Measurements from ENCODE around the gene SERPINB10.

Gene SERPINB10

DNA sequence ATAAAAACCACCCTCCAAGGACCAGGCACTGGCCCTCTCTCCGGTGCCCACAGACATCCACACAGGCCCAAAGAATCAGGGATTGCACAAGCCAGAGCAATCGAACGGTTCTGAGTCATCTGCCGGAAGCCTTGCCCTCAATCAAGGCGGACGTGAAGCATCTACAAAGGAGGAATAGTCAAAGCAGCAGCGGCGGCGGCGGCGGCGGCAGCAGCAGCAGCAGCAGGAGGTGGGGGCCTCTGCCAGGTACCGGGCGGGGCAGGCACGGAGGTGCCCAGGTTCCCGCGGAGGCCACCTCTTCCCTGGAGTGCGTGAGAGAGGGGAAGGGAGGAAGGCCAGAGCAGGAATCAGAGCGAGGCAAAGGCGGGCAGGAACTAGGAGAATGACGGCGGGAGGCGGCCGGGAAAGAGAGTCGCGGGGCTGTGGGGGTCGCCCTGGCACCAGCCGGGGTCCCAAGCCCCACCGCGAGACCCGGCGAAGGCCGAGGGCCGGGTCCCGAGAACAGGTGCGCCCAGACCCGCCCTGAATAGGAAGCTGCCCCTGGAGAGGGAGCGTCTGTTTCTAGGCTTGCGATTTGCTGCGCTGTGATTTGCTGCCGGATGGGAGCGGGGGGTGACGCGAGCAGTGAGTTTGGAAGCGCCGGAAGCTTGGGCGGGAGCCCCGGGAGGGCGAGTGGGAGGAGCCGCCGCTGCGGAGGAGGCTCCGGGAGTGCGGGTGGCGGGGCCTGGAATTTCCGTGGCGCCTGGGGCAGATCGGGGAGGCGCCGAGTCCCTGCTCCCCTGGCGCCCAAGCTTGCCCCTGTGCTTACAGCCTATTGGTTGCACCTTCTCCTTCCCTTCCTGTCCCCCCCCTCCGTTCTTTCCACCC, 62.4 kb downstream of the SERPINB10 start, which contains the start of gene SERPINB8:
TSS of gene SERPINB8 (plus strand) at position 140 of the 867 bp plus-strand sequence. CDS start 8,228 bp downstream, outside the sequence.
- H3K36me3 ChIP-seq (ENCODE audit: control insufficient read depth, insufficient read depth, low read length) = no peaks in the 10 kb centered on the region
- peak within 1 kb of the TSS; percentile 94 for H3K27ac ChIP-seq (ENCODE audit: low read depth, low read length)
- H3K4me3 ChIP-seq (ENCODE audit: low read depth, low read length) = peak within 1 kb of the TSS; percentile 89

GRCh38 chr18:63970809-63971205, 63.0 kb downstream of the SERPINB10 start:
- Histone ChIP-seq H3K27me3 (ENCODE audit: control insufficient read depth, insufficient read depth, low read length) (peaks cover 61% of the 10 kb centered on the region), H3K9ac (ENCODE audit: low read depth, low read length) (peak overlapping the region; percentile 72), H3K4me3 (ENCODE audit: low read depth, low read length) (peak overlapping the region; percentile 89), H3K27ac (ENCODE audit: low read depth, low read length) (peak overlapping the region; percentile 94), H3K36me3 (ENCODE audit: control insufficient read depth, insufficient read depth, low read length) (no peaks in the 10 kb centered on the region), H3K9me3 (ENCODE audit: control insufficient read depth, insufficient read depth, low read length) (no peaks in the 10 kb centered on the region), H3K4me1 (ENCODE audit: control insufficient read depth, insufficient read depth, low read length) (peaks cover 12% of the 10 kb centered on the region)

More for the DNA sequence above, 62.4 kb downstream of the SERPINB10 start, which contains the start of gene SERPINB8:
- Histone ChIP-seq H3K27me3 (ENCODE audit: control insufficient read depth, insufficient read depth, low read length) (peaks cover 61% of the 10 kb centered on the region), H3K9me3 (ENCODE audit: control insufficient read depth, insufficient read depth, low read length) (no peaks in the 10 kb centered on the region), H3K4me1 (ENCODE audit: control insufficient read depth, insufficient read depth, low read length) (peaks cover 12% of the 10 kb centered on the region), H3K9ac (ENCODE audit: low read depth, low read length) (peak within 1 kb of the TSS; percentile 87)

GRCh38 chr18:63971320-63972001, 63.7 kb downstream of the SERPINB10 start:
- no peaks in the 10 kb centered on the region for H3K9me3 ChIP-seq (ENCODE audit: control insufficient read depth, insufficient read depth, low read length)
- peak overlapping the region; percentile 89 for H3K4me3 ChIP-seq (ENCODE audit: low read depth, low read length)
- peaks cover 12% of the 10 kb centered on the region for H3K4me1 ChIP-seq (ENCODE audit: control insufficient read depth, insufficient read depth, low read length)
- H3K27me3 ChIP-seq (ENCODE audit: control insufficient read depth, insufficient read depth, low read length) = peaks cover 61% of the 10 kb centered on the region
- no peaks in the 10 kb centered on the region for H3K36me3 ChIP-seq (ENCODE audit: control insufficient read depth, insufficient read depth, low read length)
- peak overlapping the region; percentile 72 for H3K9ac ChIP-seq (ENCODE audit: low read depth, low read length)
- H3K27ac ChIP-seq (ENCODE audit: low read depth, low read length) = peak overlapping the region; percentile 94

- no peaks in the 10 kb centered on the region for H3K36me3 ChIP-seq (ENCODE audit: control insufficient read depth, insufficient read depth, low read length)
- no peaks in the 10 kb centered on the region for H3K9me3 ChIP-seq (ENCODE audit: control insufficient read depth, insufficient read depth, low read length)
- H3K4me3 ChIP-seq (ENCODE audit: low read depth, low read length) = no peak overlapping the region
- no peak overlapping the region for H3K27ac ChIP-seq (ENCODE audit: low read depth, low read length)
- peaks cover 12% of the 10 kb centered on the region for H3K4me1 ChIP-seq (ENCODE audit: control insufficient read depth, insufficient read depth, low read length)
- no peak overlapping the region for H3K9ac ChIP-seq (ENCODE audit: low read depth, low read length)
- peaks cover 63% of the 10 kb centered on the region for H3K27me3 ChIP-seq (ENCODE audit: control insufficient read depth, insufficient read depth, low read length)
These were observed 64.2 kb downstream of the SERPINB10 start for GRCh38 chr18:63972002-63972376.

- no peak overlapping the region for H3K9ac ChIP-seq (ENCODE audit: low read depth, low read length)
- H3K27ac ChIP-seq (ENCODE audit: low read depth, low read length) = no peak overlapping the region
- 0 out of 2 replicates have a peak, but pooled peaks cover 6% of the 10 kb centered on the region for H3K4me1 ChIP-seq (ENCODE audit: control insufficient read depth, insufficient read depth, low read length)
- H3K27me3 ChIP-seq (ENCODE audit: control insufficient read depth, insufficient read depth, low read length) = peaks cover 74% of the 10 kb centered on the region
- no peaks in the 10 kb centered on the region for H3K36me3 ChIP-seq (ENCODE audit: control insufficient read depth, insufficient read depth, low read length)
- H3K4me3 ChIP-seq (ENCODE audit: low read depth, low read length) = no peak overlapping the region
- no peaks in the 10 kb centered on the region for H3K9me3 ChIP-seq (ENCODE audit: control insufficient read depth, insufficient read depth, low read length)
These were observed 67.2 kb downstream of the SERPINB10 start for GRCh38 chr18:63974991-63975390.

GRCh38 chr18:63975628-63976027, 67.9 kb downstream of the SERPINB10 start:
- no peaks in the 10 kb centered on the region for H3K36me3 ChIP-seq (ENCODE audit: control insufficient read depth, insufficient read depth, low read length)
- 0 out of 2 replicates have a peak, but pooled peaks cover 6% of the 10 kb centered on the region for H3K4me1 ChIP-seq (ENCODE audit: control insufficient read depth, insufficient read depth, low read length)
- H3K9ac ChIP-seq (ENCODE audit: low read depth, low read length) = no peak overlapping the region
- H3K4me3 ChIP-seq (ENCODE audit: low read depth, low read length) = no peak overlapping the region
- H3K27me3 ChIP-seq (ENCODE audit: control insufficient read depth, insufficient read depth, low read length) = peaks cover 77% of the 10 kb centered on the region
- H3K9me3 ChIP-seq (ENCODE audit: control insufficient read depth, insufficient read depth, low read length) = no peaks in the 10 kb centered on the region
- no peak overlapping the region for H3K27ac ChIP-seq (ENCODE audit: low read depth, low read length)

DNA sequence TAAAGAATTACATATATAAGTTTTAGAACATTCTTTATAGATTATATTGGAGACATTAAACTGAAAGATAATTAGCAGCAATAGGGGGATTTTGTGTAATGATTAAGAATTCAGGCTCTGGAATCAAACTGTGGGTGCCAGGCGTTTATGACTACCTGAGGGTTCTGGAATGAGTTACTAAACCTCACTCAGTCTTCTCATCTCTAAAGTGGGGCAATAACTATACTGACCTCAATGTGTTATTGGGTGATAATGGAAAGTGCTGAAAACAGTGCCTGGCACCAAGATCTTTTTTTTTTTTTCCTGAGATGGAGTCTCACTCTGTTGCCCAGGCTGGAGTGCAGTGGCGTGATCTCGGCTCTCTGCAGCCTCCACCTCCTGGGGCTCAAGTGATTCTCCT, 69.3 kb downstream of the SERPINB10 start:
- H3K9me3 ChIP-seq (ENCODE audit: control insufficient read depth, insufficient read depth, low read length) = no peaks in the 10 kb centered on the region
- H3K27ac ChIP-seq (ENCODE audit: low read depth, low read length) = no peak overlapping the region
- H3K36me3 ChIP-seq (ENCODE audit: control insufficient read depth, insufficient read depth, low read length) = no peaks in the 10 kb centered on the region
- H3K9ac ChIP-seq (ENCODE audit: low read depth, low read length) = no peak overlapping the region
- no peak overlapping the region for H3K4me3 ChIP-seq (ENCODE audit: low read depth, low read length)
- peaks cover 66% of the 10 kb centered on the region for H3K27me3 ChIP-seq (ENCODE audit: control insufficient read depth, insufficient read depth, low read length)
- no peaks in the 10 kb centered on the region for H3K4me1 ChIP-seq (ENCODE audit: control insufficient read depth, insufficient read depth, low read length)

GRCh38 chr18:63979409-63979920, 71.7 kb downstream of the SERPINB10 start:
- no peak overlapping the region for H3K9ac ChIP-seq (ENCODE audit: low read depth, low read length)
- no peak overlapping the region for H3K27ac ChIP-seq (ENCODE audit: low read depth, low read length)
- peaks cover 56% of the 10 kb centered on the region for H3K27me3 ChIP-seq (ENCODE audit: control insufficient read depth, insufficient read depth, low read length)
- no peaks in the 10 kb centered on the region for H3K9me3 ChIP-seq (ENCODE audit: control insufficient read depth, insufficient read depth, low read length)
- H3K36me3 ChIP-seq (ENCODE audit: control insufficient read depth, insufficient read depth, low read length) = no peaks in the 10 kb centered on the region
- H3K4me3 ChIP-seq (ENCODE audit: low read depth, low read length) = no peak overlapping the region
- no peaks in the 10 kb centered on the region for H3K4me1 ChIP-seq (ENCODE audit: control insufficient read depth, insufficient read depth, low read length)

GRCh38 chr18:63980027-63980426, 72.3 kb downstream of the SERPINB10 start:
- peaks cover 50% of the 10 kb centered on the region for H3K27me3 ChIP-seq (ENCODE audit: control insufficient read depth, insufficient read depth, low read length)
- no peak overlapping the region for H3K9ac ChIP-seq (ENCODE audit: low read depth, low read length)
- no peak overlapping the region for H3K4me3 ChIP-seq (ENCODE audit: low read depth, low read length)
- H3K36me3 ChIP-seq (ENCODE audit: control insufficient read depth, insufficient read depth, low read length) = no peaks in the 10 kb centered on the region
- no peaks in the 10 kb centered on the region for H3K9me3 ChIP-seq (ENCODE audit: control insufficient read depth, insufficient read depth, low read length)
- no peaks in the 10 kb centered on the region for H3K4me1 ChIP-seq (ENCODE audit: control insufficient read depth, insufficient read depth, low read length)
- no peak overlapping the region for H3K27ac ChIP-seq (ENCODE audit: low read depth, low read length)

GRCh38 chr18:63980896-63981460, 73.2 kb downstream of the SERPINB10 start:
- no peaks in the 10 kb centered on the region for H3K36me3 ChIP-seq (ENCODE audit: control insufficient read depth, insufficient read depth, low read length)
- no peak overlapping the region for H3K9ac ChIP-seq (ENCODE audit: low read depth, low read length)
- no peak overlapping the region for H3K27ac ChIP-seq (ENCODE audit: low read depth, low read length)
- H3K9me3 ChIP-seq (ENCODE audit: control insufficient read depth, insufficient read depth, low read length) = no peaks in the 10 kb centered on the region
- peaks cover 40% of the 10 kb centered on the region for H3K27me3 ChIP-seq (ENCODE audit: control insufficient read depth, insufficient read depth, low read length)
- H3K4me1 ChIP-seq (ENCODE audit: control insufficient read depth, insufficient read depth, low read length) = no peaks in the 10 kb centered on the region
- no peak overlapping the region for H3K4me3 ChIP-seq (ENCODE audit: low read depth, low read length)
